ENCODE data around the gene SORL1. TPM values are rescaled to one million over a fixed set of nuclear protein-coding genes. Genes with fewer than 3 reads are reported as not detected.

The SORL1 gene
- total and polyA plus RNA-seq, 2 of the 8 experiments (the other 6 are each of a cell fraction or from before 2014, with no cell fraction given): 38.1 to 65.5 TPM

DNA sequence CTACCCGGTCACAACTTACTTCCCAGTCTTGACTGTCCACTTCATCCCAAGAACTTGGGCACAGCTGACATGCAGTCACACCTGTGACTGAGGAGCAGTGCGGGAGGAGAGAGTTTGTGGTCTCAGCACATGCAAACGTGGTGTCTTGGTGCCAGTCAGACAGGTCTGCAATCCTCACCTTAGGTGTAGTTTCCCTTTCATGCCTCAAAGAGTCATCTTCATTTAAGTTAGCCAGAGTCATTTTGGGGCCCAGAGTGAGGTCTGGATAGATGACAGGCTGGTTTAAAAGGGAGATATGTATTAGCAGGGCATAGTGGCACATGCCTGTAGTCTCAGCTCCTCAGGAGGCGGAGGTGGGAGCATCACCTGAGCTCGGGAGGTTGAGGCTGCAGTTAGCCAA is 109.1 kb downstream of the SORL1 start (continued):
- TF ChIP-seq, protein P1, sequence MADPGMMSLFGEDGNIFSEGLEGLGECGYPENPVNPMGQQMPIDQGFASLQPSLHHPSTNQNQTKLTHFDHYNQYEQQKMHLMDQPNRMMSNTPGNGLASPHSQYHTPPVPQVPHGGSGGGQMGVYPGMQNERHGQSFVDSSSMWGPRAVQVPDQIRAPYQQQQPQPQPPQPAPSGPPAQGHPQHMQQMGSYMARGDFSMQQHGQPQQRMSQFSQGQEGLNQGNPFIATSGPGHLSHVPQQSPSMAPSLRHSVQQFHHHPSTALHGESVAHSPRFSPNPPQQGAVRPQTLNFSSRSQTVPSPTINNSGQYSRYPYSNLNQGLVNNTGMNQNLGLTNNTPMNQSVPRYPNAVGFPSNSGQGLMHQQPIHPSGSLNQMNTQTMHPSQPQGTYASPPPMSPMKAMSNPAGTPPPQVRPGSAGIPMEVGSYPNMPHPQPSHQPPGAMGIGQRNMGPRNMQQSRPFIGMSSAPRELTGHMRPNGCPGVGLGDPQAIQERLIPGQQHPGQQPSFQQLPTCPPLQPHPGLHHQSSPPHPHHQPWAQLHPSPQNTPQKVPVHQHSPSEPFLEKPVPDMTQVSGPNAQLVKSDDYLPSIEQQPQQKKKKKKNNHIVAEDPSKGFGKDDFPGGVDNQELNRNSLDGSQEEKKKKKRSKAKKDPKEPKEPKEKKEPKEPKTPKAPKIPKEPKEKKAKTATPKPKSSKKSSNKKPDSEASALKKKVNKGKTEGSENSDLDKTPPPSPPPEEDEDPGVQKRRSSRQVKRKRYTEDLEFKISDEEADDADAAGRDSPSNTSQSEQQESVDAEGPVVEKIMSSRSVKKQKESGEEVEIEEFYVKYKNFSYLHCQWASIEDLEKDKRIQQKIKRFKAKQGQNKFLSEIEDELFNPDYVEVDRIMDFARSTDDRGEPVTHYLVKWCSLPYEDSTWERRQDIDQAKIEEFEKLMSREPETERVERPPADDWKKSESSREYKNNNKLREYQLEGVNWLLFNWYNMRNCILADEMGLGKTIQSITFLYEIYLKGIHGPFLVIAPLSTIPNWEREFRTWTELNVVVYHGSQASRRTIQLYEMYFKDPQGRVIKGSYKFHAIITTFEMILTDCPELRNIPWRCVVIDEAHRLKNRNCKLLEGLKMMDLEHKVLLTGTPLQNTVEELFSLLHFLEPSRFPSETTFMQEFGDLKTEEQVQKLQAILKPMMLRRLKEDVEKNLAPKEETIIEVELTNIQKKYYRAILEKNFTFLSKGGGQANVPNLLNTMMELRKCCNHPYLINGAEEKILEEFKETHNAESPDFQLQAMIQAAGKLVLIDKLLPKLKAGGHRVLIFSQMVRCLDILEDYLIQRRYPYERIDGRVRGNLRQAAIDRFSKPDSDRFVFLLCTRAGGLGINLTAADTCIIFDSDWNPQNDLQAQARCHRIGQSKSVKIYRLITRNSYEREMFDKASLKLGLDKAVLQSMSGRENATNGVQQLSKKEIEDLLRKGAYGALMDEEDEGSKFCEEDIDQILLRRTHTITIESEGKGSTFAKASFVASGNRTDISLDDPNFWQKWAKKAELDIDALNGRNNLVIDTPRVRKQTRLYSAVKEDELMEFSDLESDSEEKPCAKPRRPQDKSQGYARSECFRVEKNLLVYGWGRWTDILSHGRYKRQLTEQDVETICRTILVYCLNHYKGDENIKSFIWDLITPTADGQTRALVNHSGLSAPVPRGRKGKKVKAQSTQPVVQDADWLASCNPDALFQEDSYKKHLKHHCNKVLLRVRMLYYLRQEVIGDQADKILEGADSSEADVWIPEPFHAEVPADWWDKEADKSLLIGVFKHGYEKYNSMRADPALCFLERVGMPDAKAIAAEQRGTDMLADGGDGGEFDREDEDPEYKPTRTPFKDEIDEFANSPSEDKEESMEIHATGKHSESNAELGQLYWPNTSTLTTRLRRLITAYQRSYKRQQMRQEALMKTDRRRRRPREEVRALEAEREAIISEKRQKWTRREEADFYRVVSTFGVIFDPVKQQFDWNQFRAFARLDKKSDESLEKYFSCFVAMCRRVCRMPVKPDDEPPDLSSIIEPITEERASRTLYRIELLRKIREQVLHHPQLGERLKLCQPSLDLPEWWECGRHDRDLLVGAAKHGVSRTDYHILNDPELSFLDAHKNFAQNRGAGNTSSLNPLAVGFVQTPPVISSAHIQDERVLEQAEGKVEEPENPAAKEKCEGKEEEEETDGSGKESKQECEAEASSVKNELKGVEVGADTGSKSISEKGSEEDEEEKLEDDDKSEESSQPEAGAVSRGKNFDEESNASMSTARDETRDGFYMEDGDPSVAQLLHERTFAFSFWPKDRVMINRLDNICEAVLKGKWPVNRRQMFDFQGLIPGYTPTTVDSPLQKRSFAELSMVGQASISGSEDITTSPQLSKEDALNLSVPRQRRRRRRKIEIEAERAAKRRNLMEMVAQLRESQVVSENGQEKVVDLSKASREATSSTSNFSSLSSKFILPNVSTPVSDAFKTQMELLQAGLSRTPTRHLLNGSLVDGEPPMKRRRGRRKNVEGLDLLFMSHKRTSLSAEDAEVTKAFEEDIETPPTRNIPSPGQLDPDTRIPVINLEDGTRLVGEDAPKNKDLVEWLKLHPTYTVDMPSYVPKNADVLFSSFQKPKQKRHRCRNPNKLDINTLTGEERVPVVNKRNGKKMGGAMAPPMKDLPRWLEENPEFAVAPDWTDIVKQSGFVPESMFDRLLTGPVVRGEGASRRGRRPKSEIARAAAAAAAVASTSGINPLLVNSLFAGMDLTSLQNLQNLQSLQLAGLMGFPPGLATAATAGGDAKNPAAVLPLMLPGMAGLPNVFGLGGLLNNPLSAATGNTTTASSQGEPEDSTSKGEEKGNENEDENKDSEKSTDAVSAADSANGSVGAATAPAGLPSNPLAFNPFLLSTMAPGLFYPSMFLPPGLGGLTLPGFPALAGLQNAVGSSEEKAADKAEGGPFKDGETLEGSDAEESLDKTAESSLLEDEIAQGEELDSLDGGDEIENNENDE (IDR thresholded peaks at IDR 0.05; ENCODE audit: insufficient replicate concordance, low read length): no peak
- TF ChIP-seq CBX5 (IDR thresholded peaks at IDR 0.05; ENCODE audit: low read depth, low read length) (no peak), EP300 (IDR thresholded peaks at IDR 0.05; ENCODE audit: borderline replicate concordance in 1 of 2, low read depth in 2 of 2, low read length in 2 of 2) (no peak), YY1 (IDR thresholded peaks at IDR 0.05; ENCODE audit: low read depth, low read length) (no peak), RAD21 (IDR thresholded peaks at IDR 0.05 in 1 of 2, conservative IDR thresholded peaks at IDR 0.05 in 1 of 2; ENCODE audit: low read depth in 2 of 2, low read length in 2 of 2) (no peak), JUN (IDR thresholded peaks at IDR 0.05; ENCODE audit: low read depth, low read length) (no peak), HDAC6 (IDR thresholded peaks at IDR 0.05; ENCODE audit: low read depth, low read length) (no peak)

Data from H1 (cell line).